CD4-positive, alpha-beta T cell treated with Interleukin-21 for 1 hour (primary cell): Measurements from ENCODE around the gene PCDH7.

ENCODE experiments used
- DNase-seq: peaks from one replicate; pipeline ENCODE4 v3.0.0-alpha.2; 2020

The PCDH7 gene

DNA sequence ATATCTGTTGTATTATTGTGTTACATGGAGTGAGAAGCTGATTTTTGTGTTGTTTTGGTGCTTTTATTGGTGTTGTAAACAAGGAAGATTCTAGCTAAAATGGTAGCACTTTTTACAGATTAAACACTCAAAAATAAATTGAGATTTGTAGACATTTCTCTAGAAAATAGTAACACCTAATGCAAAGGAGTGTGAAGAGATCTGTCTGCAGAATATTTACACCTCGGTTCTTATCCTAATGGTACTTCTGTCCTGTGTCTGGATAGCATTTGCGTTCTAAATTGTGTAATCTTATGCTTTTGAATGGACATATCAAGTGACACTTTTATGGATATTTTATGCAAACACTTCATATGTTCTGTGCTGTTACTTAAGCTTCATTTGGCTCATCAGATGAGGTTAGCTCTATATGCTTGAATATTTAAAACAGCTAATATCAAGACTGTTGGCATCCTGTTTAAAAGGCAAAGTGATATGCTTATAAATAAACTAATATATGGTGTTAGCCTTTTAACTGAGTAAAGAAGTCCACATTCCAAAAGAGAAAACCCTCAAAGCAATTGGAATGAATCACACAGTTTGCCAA lies 6.0 kb downstream of the PCDH7 start:
- DNase-seq = no peak

- no peak for DNase-seq
Observed at GRCh38 chr4:30727409-30727808, 7.2 kb downstream of the PCDH7 start.

GRCh38 chr4:30728311-30728710 lies 8.1 kb downstream of the PCDH7 start:
- DNase-seq = no peak

DNA sequence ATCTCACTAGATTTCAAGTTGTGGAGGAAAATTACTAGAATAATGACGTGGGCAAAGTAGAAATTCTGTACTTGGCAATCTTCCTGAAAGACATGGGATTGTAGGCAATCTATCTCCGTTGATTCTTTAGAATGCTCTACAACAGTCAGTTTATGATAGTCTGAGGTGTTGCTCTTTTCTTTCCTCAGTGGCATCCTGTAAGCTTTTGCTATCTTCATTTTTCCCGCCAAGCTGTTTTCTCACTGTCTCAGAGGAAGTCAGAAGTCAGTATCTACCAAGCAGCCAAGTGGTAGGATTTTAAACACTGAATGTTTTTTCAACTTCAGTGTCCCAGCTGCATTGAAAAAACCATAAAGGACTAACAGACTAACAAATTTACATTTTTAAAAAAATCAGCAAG lies 23.7 kb downstream of the PCDH7 start:
- no peak for DNase-seq

GRCh38 chr4:30744386-30744785 lies 24.2 kb downstream of the PCDH7 start:
- no peak for DNase-seq

GRCh38 chr4:30744957-30745640 lies 24.9 kb downstream of the PCDH7 start:
- no peak for DNase-seq

DNA sequence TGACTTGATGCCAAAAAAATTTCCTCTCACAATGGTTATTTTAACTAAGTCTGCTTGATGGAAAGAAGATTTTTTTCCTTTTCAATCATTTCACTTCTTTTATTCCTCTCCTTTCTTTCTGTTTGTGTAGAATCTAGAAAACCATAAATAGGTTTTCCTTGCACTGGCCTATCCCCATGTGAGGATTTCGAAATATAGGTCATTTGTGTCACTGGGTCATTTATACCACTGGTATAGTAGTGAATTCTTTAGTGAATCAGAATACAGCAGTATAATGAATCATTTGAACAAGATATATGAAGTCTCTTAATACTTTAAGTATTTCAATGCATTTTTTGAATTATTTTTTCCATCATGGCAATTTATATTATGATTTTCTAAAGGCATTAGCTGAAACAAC lies 26.6 kb downstream of the PCDH7 start:
- no peak for DNase-seq

GRCh38 chr4:30753316-30753715 lies 33.1 kb downstream of the PCDH7 start:
- DNase-seq = no peak

GRCh38 chr4:30754021-30754420 lies 33.9 kb downstream of the PCDH7 start:
- DNase-seq = no peak

GRCh38 chr4:30755346-30755745 lies 35.2 kb downstream of the PCDH7 start:
- DNase-seq = no peak

GRCh38 chr4:30756553-30756952 lies 36.4 kb downstream of the PCDH7 start:
- DNase-seq = no peak

- DNase-seq = no peak
Observed at GRCh38 chr4:30757357-30757756, 37.2 kb downstream of the PCDH7 start.

GRCh38 chr4:30760551-30760950 lies 40.4 kb downstream of the PCDH7 start:
- DNase-seq = no peak

GRCh38 chr4:30763321-30763727 lies 43.2 kb downstream of the PCDH7 start:
- no peak for DNase-seq

- no peak for DNase-seq
Observed at GRCh38 chr4:30765022-30765421, 44.9 kb downstream of the PCDH7 start.

GRCh38 chr4:30767147-30767845 lies 47.1 kb downstream of the PCDH7 start:
- DNase-seq = no peak

GRCh38 chr4:30768277-30768676 lies 48.1 kb downstream of the PCDH7 start:
- DNase-seq = no peak

DNA sequence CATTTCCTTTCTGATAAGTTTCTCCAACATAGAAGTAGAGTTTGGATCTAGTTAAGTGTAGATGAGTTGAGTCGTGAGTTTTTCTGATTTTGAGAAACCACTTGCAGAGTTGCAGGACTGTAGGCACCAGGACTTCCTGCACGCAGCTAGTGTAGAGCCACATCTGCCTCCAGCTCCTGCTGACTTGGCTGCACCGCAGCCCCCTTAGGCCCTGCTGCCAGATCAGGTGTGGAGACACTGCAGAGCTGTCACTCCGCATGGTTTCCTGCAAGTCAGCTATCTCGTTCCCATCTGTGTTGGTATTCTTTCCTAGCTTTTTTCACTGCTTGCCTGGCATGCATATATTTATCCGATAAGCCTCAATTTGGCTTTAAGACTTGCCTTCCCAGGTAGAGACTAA lies 48.9 kb downstream of the PCDH7 start:
- DNase-seq = no peak

GRCh38 chr4:30770049-30770549 lies 49.9 kb downstream of the PCDH7 start:
- no peak for DNase-seq

DNA sequence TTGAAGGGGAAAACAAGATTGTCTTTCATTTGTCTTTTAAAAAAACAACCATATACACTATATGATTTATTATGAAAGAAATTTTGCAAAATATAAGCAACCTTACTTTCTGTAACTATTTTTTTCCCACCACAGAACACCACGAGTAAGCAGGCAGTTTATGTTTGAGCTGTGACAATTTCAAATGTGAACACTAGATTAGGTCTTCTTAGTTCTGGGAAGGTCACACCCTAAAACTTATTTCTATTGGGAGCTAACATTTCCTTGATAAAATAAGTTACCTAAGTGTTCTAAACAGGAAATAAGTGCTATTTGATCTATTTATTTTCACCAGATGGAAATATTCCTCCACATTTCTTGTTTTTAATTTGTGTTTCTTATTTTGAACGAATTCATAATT lies 50.6 kb downstream of the PCDH7 start:
- DNase-seq = no peak

DNA sequence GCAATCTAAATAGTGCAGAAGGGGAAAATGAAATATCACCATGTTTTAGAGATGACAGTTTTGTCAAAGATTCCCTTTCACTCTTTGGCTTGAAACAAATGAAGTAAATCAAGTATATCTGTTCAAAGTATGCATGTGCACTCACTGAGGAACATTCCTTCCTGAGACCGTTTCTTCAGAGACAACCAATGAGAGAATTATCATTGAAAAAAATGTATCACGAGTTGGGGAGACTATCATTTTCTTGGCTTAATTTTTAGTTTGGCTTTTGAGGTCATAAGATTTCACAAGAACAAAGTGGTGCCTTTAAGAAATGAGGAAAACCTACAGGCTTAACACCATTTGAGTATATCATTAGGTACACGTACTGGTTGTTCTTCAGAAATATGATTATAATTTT lies 56.3 kb downstream of the PCDH7 start:
- DNase-seq = no peak

DNA sequence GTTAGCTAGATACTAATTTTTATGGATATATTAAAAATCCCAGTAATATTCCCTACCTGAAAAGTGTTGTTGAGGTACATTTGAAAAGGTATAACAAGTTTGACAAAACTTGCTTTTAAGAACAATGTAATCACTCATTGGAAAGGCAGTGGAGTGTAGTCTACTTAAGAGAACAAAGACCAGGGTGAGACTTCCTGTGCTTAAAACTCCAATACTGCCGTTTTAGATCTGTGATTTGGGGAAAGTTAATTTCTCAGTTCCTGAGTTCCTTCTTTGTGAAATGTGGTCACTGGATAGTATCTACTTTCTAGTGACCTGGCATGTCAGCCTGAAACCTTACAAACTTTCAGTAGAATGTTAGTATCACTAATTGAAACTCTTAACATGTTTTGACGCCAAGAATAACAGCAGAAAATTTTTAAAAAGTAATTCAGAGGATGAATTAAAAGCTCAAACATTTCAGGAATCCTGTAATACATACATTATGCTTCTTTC lies 56.8 kb downstream of the PCDH7 start:
- no peak for DNase-seq
